Spinal cord (tissue), 10 donors: Measurements from ENCODE around the gene METRN. TPM values are rescaled to one million over a fixed set of nuclear protein-coding genes. Genes with fewer than 3 reads are reported as not detected.
"Not testable (repeated sequence)": the region's sequence is repeated elsewhere in the genome, so short reads cannot be mapped to it uniquely, and the experiment has no call there.

Experiments used
- DNase-seq, 6 donors: peaks; one replicate each; pipeline versions ENCODE4 v3.0.0 to v3.0.0-alpha.2; 2013 to 2015; ENCODE audit warnings: low spot score in 6 of 6, low read depth in 4 of 6
- H3K27ac ChIP-seq: one replicate; pipeline ENCODE4 v1.5.1; 2013; ENCODE audit warnings: low read depth, low read length, control low read depth
- H3K27me3 ChIP-seq: one replicate; pipeline ENCODE4 v1.6.1; 2013; ENCODE audit warnings: low read length; ENCODE audit not compliant: control insufficient read depth, insufficient read depth
- H3K36me3 ChIP-seq: one replicate; pipeline ENCODE4 v1.6.1; 2013; ENCODE audit warnings: low read length; ENCODE audit not compliant: control insufficient read depth, insufficient read depth
- H3K4me1 ChIP-seq: one replicate; pipeline ENCODE4 v1.6.1; 2013; ENCODE audit warnings: low read length; ENCODE audit not compliant: control insufficient read depth, insufficient read depth
- H3K4me3 ChIP-seq: one replicate; pipeline ENCODE4 v1.5.1; 2013; ENCODE audit warnings: low read depth, low read length, control low read depth
- H3K9me3 ChIP-seq: one replicate; pipeline ENCODE4 v1.6.1; 2013; ENCODE audit warnings: low read length; ENCODE audit not compliant: control insufficient read depth, insufficient read depth
- WGBS: methylation state at CpG from one replicate; pipeline ENCODE4 v1.1.5; 2013; ENCODE audit warnings: missing lambda C conversion rate; ENCODE audit not compliant: insufficient coverage; 5-methylcytosine and 5-hydroxymethylcytosine counted together
- polyA plus RNA-seq, 2 donors: library from polyadenylated mRNA; unstranded; fragments of 120-200 nt; gene quantifications; one replicate each; pipeline ENCODE4 v1.2.1, GENCODE V29; 2013; ENCODE audit not compliant: insufficient read length in 2 of 2
- total RNA-seq, 2 donors: library from RNA; depleted of rRNA in 1 of 2; stranded (reverse); fragments of 120-200 nt in 1 of 2; fragments of >200 nt in 1 of 2; gene quantifications; one replicate each; pipeline versions ENCODE4 v1.2.3 to v1.2.4, GENCODE V29; 2013 to 2014
- donor health status: healthy.

METRN gene
- total and polyA plus RNA-seq, 4 donors: 75.5 to 402 (median 319) TPM

- H3K4me3 ChIP-seq, DNase-seq, H3K9me3 ChIP-seq, H3K27ac ChIP-seq: not testable (repeated sequence)
- Histone ChIP-seq H3K36me3 (peaks cover 67% of the 10 kb centered on the region), H3K4me1 (peaks cover 45% of the 10 kb centered on the region), H3K27me3 (peaks cover 20% of the 10 kb centered on the region)
- 88% methylated on average over 12 of the region's 16 CpGs for WGBS
Observed at GRCh38 chr16:691242-691641, 23.7 kb upstream of the METRN start.

DNA sequence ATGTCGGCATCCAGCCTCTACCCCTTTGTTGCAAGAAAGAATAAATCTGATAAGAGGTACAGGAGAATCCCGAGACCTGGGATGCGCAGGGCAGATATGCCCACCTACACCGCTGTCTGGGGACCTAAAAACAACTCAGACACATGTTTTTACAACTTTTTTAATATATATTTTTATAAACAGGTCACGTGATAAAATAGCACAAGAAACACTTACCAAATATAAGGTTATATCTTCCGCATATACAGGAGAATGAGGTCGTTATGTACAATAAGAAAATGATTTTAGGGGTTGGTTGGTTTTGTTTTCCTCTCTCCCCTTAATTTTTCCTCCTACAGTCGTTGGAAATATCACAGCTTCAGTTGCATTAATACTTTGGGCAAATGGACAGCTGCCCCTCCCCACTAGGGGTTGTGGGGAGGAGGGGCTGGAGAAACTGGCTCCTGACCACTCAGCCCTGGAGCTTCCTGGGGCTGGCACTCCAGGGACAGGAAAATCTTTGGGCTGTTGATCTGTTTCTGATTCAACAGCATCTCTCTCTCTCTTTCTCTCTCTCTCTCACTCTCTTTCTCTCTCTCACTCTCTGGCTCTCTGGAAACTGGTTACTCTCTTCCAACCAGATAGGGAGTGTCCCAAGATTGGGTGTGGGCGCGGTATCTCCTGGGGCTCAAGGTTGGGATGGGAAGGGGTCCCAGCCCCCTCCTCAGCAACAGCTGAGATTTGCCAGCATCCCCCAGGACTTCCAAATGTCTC is 22.4 kb upstream of the METRN start:
- peaks cover 20% of the 10 kb centered on the region for H3K27me3 ChIP-seq
- H3K4me1 ChIP-seq: peaks cover 37% of the 10 kb centered on the region
- WGBS: no CpG with 5 or more reads among the region's 10 CpGs
- no peak overlapping the region for H3K4me3 ChIP-seq
- H3K9me3 ChIP-seq: no peaks in the 10 kb centered on the region
- DNase-seq: no peak
- H3K27ac ChIP-seq: no peak overlapping the region
- H3K36me3 ChIP-seq: peaks cover 67% of the 10 kb centered on the region

- H3K27me3 ChIP-seq: peaks cover 20% of the 10 kb centered on the region
- H3K27ac ChIP-seq: no peak overlapping the region
- no peaks in the 10 kb centered on the region for H3K9me3 ChIP-seq
- H3K4me1 ChIP-seq: peaks cover 37% of the 10 kb centered on the region
- 57% methylated on average over 19 of the region's 22 CpGs for WGBS
- no peak overlapping the region for H3K4me3 ChIP-seq
- H3K36me3 ChIP-seq: peaks cover 63% of the 10 kb centered on the region
- DNase-seq: no peak
Observed at GRCh38 chr16:693364-693763, 21.6 kb upstream of the METRN start.

- H3K4me3 ChIP-seq: no peak overlapping the region
- H3K36me3 ChIP-seq: peaks cover 61% of the 10 kb centered on the region
- H3K27ac ChIP-seq: no peak overlapping the region
- no peaks in the 10 kb centered on the region for H3K9me3 ChIP-seq
- H3K27me3 ChIP-seq: peaks cover 20% of the 10 kb centered on the region
- peaks cover 33% of the 10 kb centered on the region for H3K4me1 ChIP-seq
- DNase-seq: no peak
- WGBS: 28% methylated on average over 36 of the region's 37 CpGs
Observed at GRCh38 chr16:693766-694165, 21.2 kb upstream of the METRN start.

GRCh38 chr16:694187-694862 is 20.6 kb upstream of the METRN start:
- Histone ChIP-seq H3K4me3 (no peak overlapping the region), H3K4me1 (peaks cover 27% of the 10 kb centered on the region), H3K9me3 (no peaks in the 10 kb centered on the region), H3K27ac (no peak overlapping the region), H3K27me3 (peaks cover 20% of the 10 kb centered on the region), H3K36me3 (peaks cover 60% of the 10 kb centered on the region)
- 28% methylated on average over 63 of the region's 64 CpGs for WGBS
- no peak for DNase-seq

DNA sequence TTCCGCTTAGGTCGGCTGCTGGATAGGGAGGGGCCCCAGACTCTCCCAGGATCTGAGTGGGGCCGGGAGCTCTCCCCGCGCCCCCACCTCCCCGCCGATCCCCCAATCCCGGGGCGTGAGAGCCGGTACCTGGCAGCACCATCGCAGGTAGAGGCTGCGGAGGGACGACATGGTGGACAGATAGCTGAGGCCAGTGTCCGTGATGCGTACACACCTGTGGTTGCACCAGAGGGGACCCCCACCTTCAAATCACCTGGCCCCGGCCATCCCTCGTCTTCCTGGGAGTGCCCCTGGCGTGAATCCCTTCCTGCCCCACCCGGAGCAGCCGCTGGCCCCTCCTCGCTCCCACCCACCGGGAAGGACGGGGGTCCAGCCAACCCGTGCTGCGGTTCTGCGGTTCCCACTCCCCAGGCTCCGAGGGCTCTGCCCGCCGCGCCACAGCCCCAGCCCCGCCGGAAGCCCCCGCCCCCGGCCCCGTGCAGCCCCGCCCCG is 20.0 kb upstream of the METRN start:
- peaks cover 21% of the 10 kb centered on the region for H3K27me3 ChIP-seq
- H3K9me3 ChIP-seq: no peaks in the 10 kb centered on the region
- WGBS: 34% methylated on average over 36 of the region's 37 CpGs
- peaks cover 64% of the 10 kb centered on the region for H3K36me3 ChIP-seq
- H3K4me1 ChIP-seq: peaks cover 24% of the 10 kb centered on the region
- H3K27ac ChIP-seq: no peak overlapping the region
- H3K4me3 ChIP-seq: no peak overlapping the region
- no peak for DNase-seq

DNA sequence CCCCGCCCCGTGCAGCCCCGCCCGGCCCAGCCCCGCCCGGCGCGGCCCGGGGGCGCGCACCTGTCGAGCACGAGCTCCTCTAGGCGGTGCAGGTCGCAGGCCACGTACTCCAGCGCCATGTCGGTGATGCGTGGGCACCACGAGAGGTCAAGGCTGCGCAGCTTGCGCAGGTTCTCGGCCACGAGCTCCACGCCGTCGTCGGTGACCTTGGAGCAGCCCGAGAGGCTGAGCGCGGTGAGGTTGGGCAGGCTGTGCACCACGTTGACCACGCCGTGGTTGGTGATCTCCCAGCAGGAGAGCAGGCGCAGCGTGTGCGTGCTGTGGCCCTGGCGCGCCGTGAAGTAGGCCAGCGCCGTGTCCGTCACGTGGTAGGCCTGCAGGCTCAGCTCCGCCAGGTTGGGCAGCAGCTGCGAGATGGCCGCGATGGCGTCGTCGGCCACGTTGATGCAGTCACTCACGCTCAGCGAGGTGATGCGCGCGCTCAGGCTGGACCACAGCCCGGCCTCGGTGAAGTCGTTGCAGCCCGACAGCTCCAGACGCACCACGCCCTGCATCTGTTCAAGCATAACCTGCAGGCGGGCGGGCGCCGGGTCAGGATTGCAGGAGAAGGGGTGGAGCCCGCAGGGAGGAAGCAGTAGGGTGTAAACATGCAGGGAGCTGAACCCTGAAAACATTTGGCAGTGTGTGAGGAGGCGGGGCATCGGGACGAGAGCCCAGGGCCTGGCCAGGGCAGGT is 19.4 kb upstream of the METRN start:
- WGBS: 25% methylated on average over 71 of the region's 71 CpGs
- Histone ChIP-seq H3K36me3 (peaks cover 65% of the 10 kb centered on the region), H3K27me3 (peaks cover 27% of the 10 kb centered on the region), H3K9me3 (no peaks in the 10 kb centered on the region), H3K4me1 (peaks cover 27% of the 10 kb centered on the region), H3K4me3 (no peak overlapping the region), H3K27ac (no peak overlapping the region)
- no peak for DNase-seq

DNA sequence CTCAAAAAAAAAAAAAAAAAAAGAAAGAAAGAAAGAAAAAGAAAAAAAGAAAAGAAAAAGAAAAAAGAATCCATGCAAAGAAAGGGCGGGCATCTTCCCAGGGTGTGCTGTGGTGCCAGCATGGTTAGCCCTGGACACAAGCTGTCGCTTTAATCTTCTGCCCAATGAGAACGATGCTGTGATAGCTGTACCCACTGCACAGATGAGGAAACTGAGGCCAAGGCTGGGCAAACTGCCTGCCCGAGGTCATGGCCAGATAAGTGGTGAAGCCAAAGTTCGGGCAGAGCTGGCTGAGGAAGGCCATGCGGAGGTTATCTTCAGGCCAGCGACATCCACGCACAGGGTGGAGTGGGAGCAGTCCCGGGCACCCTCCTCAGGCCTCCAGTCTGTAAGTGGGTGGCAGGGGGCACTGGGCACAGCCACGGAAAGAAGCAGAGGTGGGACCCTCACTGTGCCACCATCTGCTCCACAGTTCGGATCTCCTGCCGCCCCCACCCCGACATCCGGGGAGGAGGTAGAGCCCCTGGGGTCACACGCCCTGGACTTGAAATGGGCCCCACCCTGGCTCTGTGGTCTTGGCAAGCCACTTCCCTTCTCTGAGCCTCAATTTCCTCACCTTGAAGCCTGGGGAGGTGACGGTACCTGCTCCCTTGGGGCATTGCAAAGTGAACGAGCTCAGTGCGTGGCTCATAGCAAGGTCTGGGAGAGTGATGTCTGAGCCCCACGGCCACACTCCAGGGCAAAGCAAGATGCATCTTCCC is 15.8 kb upstream of the METRN start:
- Histone ChIP-seq H3K4me3 (no peak overlapping the region), H3K4me1 (peaks cover 58% of the 10 kb centered on the region), H3K36me3 (peaks cover 85% of the 10 kb centered on the region), H3K27ac (no peak overlapping the region), H3K27me3 (peaks cover 35% of the 10 kb centered on the region), H3K9me3 (no peaks in the 10 kb centered on the region)
- WGBS: 81% methylated on average over 17 of the region's 19 CpGs
- DNase-seq: no peak
